Stimulated activated CD4-positive, alpha-beta T cell treated with anti-CD3 and anti-CD28 coated beads, TNF-alpha, amount 100 ng/mL, for 24 hours (primary cell): ENCODE results near the gene RAB44.
A peak's percentile ranks its signal among the peaks of the same experiment; 100 is the strongest.

Experiments
- DNase-seq, 3 experiments: peaks; one replicate each; pipeline ENCODE4 v3.0.0-alpha.2; 2020; ENCODE audit warnings: low read depth in 3 of 3

Gene RAB44

GRCh38 chr6:36666826-36667591 lies 30.6 kb upstream of the RAB44 start:
- DNase-seq, result no peak

GRCh38 chr6:36668591-36668990 lies 29.0 kb upstream of the RAB44 start:
- DNase-seq, result no peak

- no peak for DNase-seq
Observed at GRCh38 chr6:36669002-36669401, 28.6 kb upstream of the RAB44 start.

GRCh38 chr6:36670271-36670670 lies 27.4 kb upstream of the RAB44 start:
- DNase-seq, result no peak

- DNase-seq, result no peak
Observed at GRCh38 chr6:36671687-36672375, 25.8 kb upstream of the RAB44 start.

GRCh38 chr6:36673882-36674281 lies 23.7 kb upstream of the RAB44 start:
- DNase-seq, result no peak

GRCh38 chr6:36674942-36675341 lies 22.7 kb upstream of the RAB44 start:
- no peak for DNase-seq

GRCh38 chr6:36676141-36677058 lies 21.2 kb upstream of the RAB44 start:
- DNase-seq, result no peak

- no peak for DNase-seq
Observed at GRCh38 chr6:36677059-36677749, 20.4 kb upstream of the RAB44 start.

GRCh38 chr6:36677753-36678487 lies 19.7 kb upstream of the RAB44 start:
- no peak for DNase-seq

- DNase-seq, result peak; percentile 43 to 74 (median 50)
Observed at GRCh38 chr6:36678488-36679042, 19.1 kb upstream of the RAB44 start, which contains the start of gene CDKN1A. Gene CDKN1A (plus strand): TSS chr6:36678714. CDS start chr6:36684102, 5,388 bp downstream.

- DNase-seq, result peak in 1 of 3 experiments; percentile 26
Observed at GRCh38 chr6:36679043-36679833, 18.4 kb upstream of the RAB44 start.

- DNase-seq, result peak in 2 of 3 experiments; percentile 17 to 65
Observed at GRCh38 chr6:36682328-36683144, 15.1 kb upstream of the RAB44 start.

- DNase-seq, result no peak
Observed at GRCh38 chr6:36683145-36683655, 14.4 kb upstream of the RAB44 start.

GRCh38 chr6:36683656-36684446 lies 13.8 kb upstream of the RAB44 start:
- no peak for DNase-seq

GRCh38 chr6:36684447-36684812 lies 13.2 kb upstream of the RAB44 start:
- DNase-seq, result no peak

GRCh38 chr6:36685166-36685924 lies 12.3 kb upstream of the RAB44 start:
- DNase-seq, result no peak
